K562 (cell line): ENCODE data around the gene DSTYK. TPM values are rescaled to one million over a fixed set of nuclear protein-coding genes. Genes with fewer than 3 reads are reported as not detected.
A peak's percentile ranks its signal among the peaks of the same experiment; 100 is the strongest.

ENCODE experiments used
- BRCA1 ChIP-seq, 2 experiments: fragments of 450-650 bp in 1 of 2; sonication (generic) in 1 of 2; formaldehyde crosslinking in 1 of 2; IDR thresholded peaks; 2 replicates each; pipeline versions ENCODE4 v1.5.0 to v1.6.1; 2017 to 2020; ENCODE audit warnings: mild to moderate bottlenecking in 1 of 2, missing genetic modification reagents in 1 of 2
- CEBPG ChIP-seq, 3 experiments: fragments of 200-800 bp in 1 of 3; sonication (Bioruptor generic) in 1 of 3; sonication (generic) in 1 of 3; formaldehyde crosslinking in 1 of 3; IDR thresholded peaks in 2 of 3; conservative IDR thresholded peaks in 1 of 3; 2 replicates each; pipeline versions ENCODE4 v1.6.1 to v1.8.0; 2016 to 2022; ENCODE audit warnings: missing compliant biosample characterization in 2 of 3, missing genetic modification characterization in 2 of 3, mild to moderate bottlenecking in 1 of 3, missing genetic modification reagents in 1 of 3
- ELK1 ChIP-seq: sonication (generic); formaldehyde crosslinking; IDR thresholded peaks from 2 replicates; pipeline ENCODE4 v1.8.1; 2022; ENCODE audit warnings: missing genetic modification reagents
- HMGN3 ChIP-seq: IDR thresholded peaks from 2 replicates; pipeline ENCODE4 v1.6.1; 2011; ENCODE audit warnings: borderline replicate concordance, low read depth, mild to moderate bottlenecking, mixed read lengths, low read length; ENCODE audit not compliant: insufficient read length; ENCODE audit errors: extremely low read depth
- IRF2 ChIP-seq: sonication (generic); formaldehyde crosslinking; IDR thresholded peaks from 2 replicates; pipeline ENCODE4 v1.8.1; 2022; ENCODE audit warnings: mild to moderate bottlenecking, missing genetic modification reagents
- KAT7 ChIP-seq: sonication (generic); formaldehyde crosslinking; IDR thresholded peaks from 2 replicates; pipeline ENCODE4 v1.8.0; 2022; ENCODE audit warnings: missing genetic modification reagents, mild to moderate bottlenecking, borderline replicate concordance
- MXI1 ChIP-seq: IDR thresholded peaks from 2 replicates; pipeline ENCODE4 v1.6.1; 2011; ENCODE audit warnings: low read depth, mild to moderate bottlenecking, improper control_type of control experiment, low read length
- MYC ChIP-seq, 2 experiments: fragments of 250-450 bp in 1 of 2; sonication (Bioruptor Pico) in 1 of 2; IDR thresholded peaks; 2 replicates each; pipeline versions ENCODE4 v1.5.1 to v1.6.1; 2012 to 2021; ENCODE audit warnings: low read depth in 2 of 2, borderline replicate concordance in 1 of 2, improper control_type of control experiment in 1 of 2, low read length in 1 of 2, mild to moderate bottlenecking in 1 of 2, moderate library complexity in 1 of 2
- RBM14 ChIP-seq: fragments of 200-400 bp; formaldehyde crosslinking; IDR thresholded peaks from 2 replicates; pipeline ENCODE4 v1.6.1; 2018; ENCODE audit warnings: low read depth, mild to moderate bottlenecking, low read length, moderate library complexity, borderline replicate concordance; ENCODE audit not compliant: insufficient read depth
- RNF2 ChIP-seq: sonication (generic); IDR thresholded peaks from 2 replicates; pipeline ENCODE4 v1.6.1; 2016
- SETDB1 ChIP-seq: IDR thresholded peaks from one replicate; pipeline ENCODE4 v1.6.1; 2012; ENCODE audit warnings: low read length, control low read depth, inconsistent platforms
- TCFL5 ChIP-seq: fragments of 250-450 bp; sonication (Bioruptor Pico); conservative IDR thresholded peaks from 2 replicates; pipeline ENCODE4 v1.6.1; 2021; ENCODE audit warnings: mild to moderate bottlenecking, moderate library complexity, matching md5 sums
- ZBTB17 ChIP-seq: fragments of 450-650 bp; formaldehyde crosslinking; IDR thresholded peaks from 2 replicates; pipeline ENCODE4 v1.4.0; 2020; ENCODE audit warnings: mild to moderate bottlenecking
- ZNF133 ChIP-seq: fragments of 250-450 bp; sonication (Bioruptor Pico); IDR thresholded peaks from 2 replicates; pipeline ENCODE4 v1.4.0; 2020; ENCODE audit warnings: mild to moderate bottlenecking
- ZNF512 ChIP-seq: IDR thresholded peaks from 2 replicates; pipeline ENCODE4 v1.6.1; 2016; ENCODE audit warnings: missing genetic modification characterization, missing compliant biosample characterization
- polyA plus RNA-seq, 8 experiments: library from polyadenylated mRNA; depleted of rRNA in 4 of 8; stranded (reverse) in 5 of 8; unstranded in 3 of 8; fragments of >200 nt; fragmentation: Nextera tagmentation in 2 of 8; fragmentation: Illumina TruSeq in 1 of 8; extraction: Ambion mirVana in 2 of 8; extraction: Trizol in 1 of 8; gene quantifications; 2 replicates each; pipeline versions ENCODE4 v1.2.1 to v1.2.3, GENCODE V29; 2011 to 2014; ENCODE audit warnings: inconsistent platforms in 1 of 8, missing spikeins in 1 of 8
- total RNA-seq, 7 experiments: library from RNA; depleted of rRNA in 6 of 7; stranded (reverse); fragments of >200 nt in 6 of 7; fragmentation: Illumina TruSeq in 2 of 7; extraction: Trizol in 2 of 7; gene quantifications; 2 replicates each; pipeline versions ENCODE4 v1.2.1 to v1.2.3, GENCODE V29; 2011 to 2021; ENCODE audit warnings: low replicate concordance in 1 of 7
- TF ChIP-seq, protein P1 (sequence below): fragments of 250-450 bp; sonication (Bioruptor Pico); IDR thresholded peaks from 2 replicates; pipeline ENCODE4 v1.9.0; 2021; ENCODE audit warnings: mild to moderate bottlenecking
- TF ChIP-seq, protein P2 (sequence below): IDR thresholded peaks from 2 replicates; pipeline ENCODE4 v1.6.1; 2011; ENCODE audit warnings: borderline replicate concordance, low read depth, mild to moderate bottlenecking, moderate library complexity, low read length; ENCODE audit not compliant: insufficient read depth, poor library complexity, severe bottlenecking
- TF ChIP-seq, protein P3 (sequence below): fragments of 250-450 bp; sonication (Bioruptor Pico); IDR thresholded peaks from 2 replicates; pipeline ENCODE4 v1.9.0; 2021; ENCODE audit warnings: mild to moderate bottlenecking, inconsistent platforms

DSTYK gene
- total and polyA plus RNA-seq, 9 of the 15 experiments (the other 6 are each of a cell fraction or from before 2014, with no cell fraction given), result 4.2 to 7.1 (median 6.2) TPM

- TF ChIP-seq ELK1 (CRISPR knock-in tag) (no peak), RNF2 (peak; percentile 95), RBM14 (peak; percentile 84; the same call in 1 of the 2 replicates), TCFL5 (CRISPR knock-in tag) (0 out of 2 replicates have a peak, but pooled peaks have one; percentile 13), BRCA1 (IDR thresholded peaks at IDR 0.05) (no peak), BRCA1 (CRISPR knock-in tag; IDR thresholded peaks at IDR 0.05) (no peak), ZBTB17 (CRISPR knock-in tag) (peak; percentile 78), SETDB1 (no peak), CEBPG (CRISPR knock-in tag; IDR thresholded peaks at IDR 0.05) (no peak), CEBPG (tag; conservative IDR thresholded peaks at IDR 0.05 in 1 of 2, IDR thresholded peaks at IDR 0.05 in 1 of 2) (no peak), HMGN3 (peak; percentile 92), IRF2 (CRISPR knock-in tag) (no peak), MXI1 (peak; percentile 73; the same call in 1 of the 2 replicates), MYC (IDR thresholded peaks at IDR 0.05; ENCODE audit: low read depth, low read length) (peak; percentile 65), MYC (CRISPR knock-in tag; IDR thresholded peaks at IDR 0.05; ENCODE audit: borderline replicate concordance, low read depth) (peak; percentile 21; the same call in 1 of the 2 replicates), ZNF512 (tag) (no peak), KAT7 (CRISPR knock-in tag) (peak; percentile 98), ZNF133 (CRISPR knock-in tag) (no peak; the same call in 1 of the 2 replicates)
- TF ChIP-seq, protein P1, sequence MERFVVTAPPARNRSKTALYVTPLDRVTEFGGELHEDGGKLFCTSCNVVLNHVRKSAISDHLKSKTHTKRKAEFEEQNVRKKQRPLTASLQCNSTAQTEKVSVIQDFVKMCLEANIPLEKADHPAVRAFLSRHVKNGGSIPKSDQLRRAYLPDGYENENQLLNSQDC (CRISPR knock-in tag), result peak; percentile 65
- TF ChIP-seq, protein P2, sequence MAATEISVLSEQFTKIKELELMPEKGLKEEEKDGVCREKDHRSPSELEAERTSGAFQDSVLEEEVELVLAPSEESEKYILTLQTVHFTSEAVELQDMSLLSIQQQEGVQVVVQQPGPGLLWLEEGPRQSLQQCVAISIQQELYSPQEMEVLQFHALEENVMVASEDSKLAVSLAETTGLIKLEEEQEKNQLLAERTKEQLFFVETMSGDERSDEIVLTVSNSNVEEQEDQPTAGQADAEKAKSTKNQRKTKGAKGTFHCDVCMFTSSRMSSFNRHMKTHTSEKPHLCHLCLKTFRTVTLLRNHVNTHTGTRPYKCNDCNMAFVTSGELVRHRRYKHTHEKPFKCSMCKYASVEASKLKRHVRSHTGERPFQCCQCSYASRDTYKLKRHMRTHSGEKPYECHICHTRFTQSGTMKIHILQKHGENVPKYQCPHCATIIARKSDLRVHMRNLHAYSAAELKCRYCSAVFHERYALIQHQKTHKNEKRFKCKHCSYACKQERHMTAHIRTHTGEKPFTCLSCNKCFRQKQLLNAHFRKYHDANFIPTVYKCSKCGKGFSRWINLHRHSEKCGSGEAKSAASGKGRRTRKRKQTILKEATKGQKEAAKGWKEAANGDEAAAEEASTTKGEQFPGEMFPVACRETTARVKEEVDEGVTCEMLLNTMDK, result peak; percentile 36
- TF ChIP-seq, protein P3, sequence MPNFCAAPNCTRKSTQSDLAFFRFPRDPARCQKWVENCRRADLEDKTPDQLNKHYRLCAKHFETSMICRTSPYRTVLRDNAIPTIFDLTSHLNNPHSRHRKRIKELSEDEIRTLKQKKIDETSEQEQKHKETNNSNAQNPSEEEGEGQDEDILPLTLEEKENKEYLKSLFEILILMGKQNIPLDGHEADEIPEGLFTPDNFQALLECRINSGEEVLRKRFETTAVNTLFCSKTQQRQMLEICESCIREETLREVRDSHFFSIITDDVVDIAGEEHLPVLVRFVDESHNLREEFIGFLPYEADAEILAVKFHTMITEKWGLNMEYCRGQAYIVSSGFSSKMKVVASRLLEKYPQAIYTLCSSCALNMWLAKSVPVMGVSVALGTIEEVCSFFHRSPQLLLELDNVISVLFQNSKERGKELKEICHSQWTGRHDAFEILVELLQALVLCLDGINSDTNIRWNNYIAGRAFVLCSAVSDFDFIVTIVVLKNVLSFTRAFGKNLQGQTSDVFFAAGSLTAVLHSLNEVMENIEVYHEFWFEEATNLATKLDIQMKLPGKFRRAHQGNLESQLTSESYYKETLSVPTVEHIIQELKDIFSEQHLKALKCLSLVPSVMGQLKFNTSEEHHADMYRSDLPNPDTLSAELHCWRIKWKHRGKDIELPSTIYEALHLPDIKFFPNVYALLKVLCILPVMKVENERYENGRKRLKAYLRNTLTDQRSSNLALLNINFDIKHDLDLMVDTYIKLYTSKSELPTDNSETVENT (CRISPR knock-in tag), result peak; percentile 82; the same call in 1 of the 2 replicates
Measured at GRCh38 chr1:205211169-205211838, at the start of gene DSTYK (continued).
